Measurements from ENCODE around the gene SOHLH1. TPM values are rescaled to one million over a fixed set of nuclear protein-coding genes. Genes with fewer than 3 reads are reported as not detected.

SOHLH1 gene
- total RNA-seq, 1 experiment from 2014 or later, result not detected

DNA sequence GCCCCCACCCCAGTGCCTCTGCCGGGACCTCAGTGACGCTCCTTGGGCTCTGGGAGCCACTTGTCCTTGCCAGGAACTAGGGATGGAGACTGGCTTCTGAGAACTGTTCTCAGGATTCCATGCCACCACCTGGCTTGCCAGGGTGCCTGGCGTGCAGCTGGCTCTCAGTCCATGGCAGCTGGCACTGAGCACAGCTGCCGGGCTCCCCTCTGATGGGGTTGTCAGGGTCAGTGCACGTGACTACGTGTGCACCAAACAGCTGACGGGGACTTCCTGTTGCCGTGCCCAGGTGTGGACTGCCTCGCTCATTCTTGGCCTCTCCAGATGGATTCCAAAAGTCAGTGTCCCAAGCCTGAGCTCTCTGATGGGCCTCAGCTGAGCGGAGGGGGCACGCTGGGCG, 12.1 kb upstream of the SOHLH1 start:
- Mint-ChIP-seq H3K4me1 (ENCODE audit: insufficient read depth, unreplicated experiment) (no peaks in the 10 kb centered on the region), H3K9me3 (ENCODE audit: unreplicated experiment) (no peaks in the 10 kb centered on the region), H3K4me3 (ENCODE audit: unreplicated experiment) (no peak overlapping the region), H3K36me3 (ENCODE audit: insufficient read depth, unreplicated experiment) (no peaks in the 10 kb centered on the region), H3K27me3 (ENCODE audit: insufficient read depth, unreplicated experiment) (peaks cover 46% of the 10 kb centered on the region), H3K27ac (ENCODE audit: low read depth, unreplicated experiment) (no peak overlapping the region)
- no peak for TF ChIP-seq CTCF (IDR thresholded peaks at IDR 0.05; ENCODE audit: unreplicated experiment)
- ChIA-PET POLR2A (interaction anchor here (1.0 kb wide), 1 partner anchor 9 kb away, joined by 6 read pairs; no protein-coding TSS in a partner anchor), CTCF (interaction anchor here (0.6 to 1.4 kb wide), 2 partner anchors 9 to 62 kb away, joined by 3 to 7 read pairs; partner anchors contain the start of gene KCNT1)
- no TSS peak for BruUV-seq (replicated peaks)
- intact Hi-C loops (cut with micrococcal nuclease), result no loop called here
- DNase-seq (ENCODE audit: unreplicated experiment), result no peak

DNA sequence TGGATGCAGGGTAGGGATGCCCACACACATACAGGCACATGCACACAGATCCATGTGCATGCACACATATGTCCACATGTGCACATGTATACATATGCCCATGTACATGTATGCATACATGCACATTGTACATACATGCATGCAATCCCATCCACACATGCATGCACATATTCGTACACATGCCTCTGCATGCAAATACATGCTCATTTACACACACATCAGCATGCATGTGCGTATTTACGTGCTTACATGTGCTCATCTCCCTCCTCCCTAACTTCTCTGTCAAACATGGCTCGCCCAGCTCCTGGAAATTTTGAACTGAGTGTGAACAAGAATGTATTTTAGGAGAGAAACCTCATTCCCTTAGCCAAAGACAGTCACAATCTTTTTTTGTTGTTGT, 8.9 kb upstream of the SOHLH1 start:
- ChIA-PET CTCF (no interaction called here), POLR2A (interaction anchor here (0.6 kb wide), 1 partner anchor 12 kb away, joined by 3 read pairs; no protein-coding TSS in a partner anchor)
- H3K36me3 Mint-ChIP-seq (ENCODE audit: insufficient read depth, unreplicated experiment), result no peaks in the 10 kb centered on the region
- H3K4me3 Mint-ChIP-seq (ENCODE audit: unreplicated experiment), result no peak overlapping the region
- DNase-seq (ENCODE audit: unreplicated experiment), result no peak
- no peak overlapping the region for H3K27ac Mint-ChIP-seq (ENCODE audit: low read depth, unreplicated experiment)
- no TSS peak for BruUV-seq (replicated peaks)
- H3K4me1 Mint-ChIP-seq (ENCODE audit: insufficient read depth, unreplicated experiment), result no peaks in the 10 kb centered on the region
- H3K27me3 Mint-ChIP-seq (ENCODE audit: insufficient read depth, unreplicated experiment), result peaks cover 33% of the 10 kb centered on the region
- intact Hi-C loops (cut with micrococcal nuclease), result loop anchor here (10.0 kb wide), 1 partner anchor 103 kb away; no protein-coding TSS in a partner anchor
- no peak for TF ChIP-seq CTCF (IDR thresholded peaks at IDR 0.05; ENCODE audit: unreplicated experiment)
- no peaks in the 10 kb centered on the region for H3K9me3 Mint-ChIP-seq (ENCODE audit: unreplicated experiment)

DNA sequence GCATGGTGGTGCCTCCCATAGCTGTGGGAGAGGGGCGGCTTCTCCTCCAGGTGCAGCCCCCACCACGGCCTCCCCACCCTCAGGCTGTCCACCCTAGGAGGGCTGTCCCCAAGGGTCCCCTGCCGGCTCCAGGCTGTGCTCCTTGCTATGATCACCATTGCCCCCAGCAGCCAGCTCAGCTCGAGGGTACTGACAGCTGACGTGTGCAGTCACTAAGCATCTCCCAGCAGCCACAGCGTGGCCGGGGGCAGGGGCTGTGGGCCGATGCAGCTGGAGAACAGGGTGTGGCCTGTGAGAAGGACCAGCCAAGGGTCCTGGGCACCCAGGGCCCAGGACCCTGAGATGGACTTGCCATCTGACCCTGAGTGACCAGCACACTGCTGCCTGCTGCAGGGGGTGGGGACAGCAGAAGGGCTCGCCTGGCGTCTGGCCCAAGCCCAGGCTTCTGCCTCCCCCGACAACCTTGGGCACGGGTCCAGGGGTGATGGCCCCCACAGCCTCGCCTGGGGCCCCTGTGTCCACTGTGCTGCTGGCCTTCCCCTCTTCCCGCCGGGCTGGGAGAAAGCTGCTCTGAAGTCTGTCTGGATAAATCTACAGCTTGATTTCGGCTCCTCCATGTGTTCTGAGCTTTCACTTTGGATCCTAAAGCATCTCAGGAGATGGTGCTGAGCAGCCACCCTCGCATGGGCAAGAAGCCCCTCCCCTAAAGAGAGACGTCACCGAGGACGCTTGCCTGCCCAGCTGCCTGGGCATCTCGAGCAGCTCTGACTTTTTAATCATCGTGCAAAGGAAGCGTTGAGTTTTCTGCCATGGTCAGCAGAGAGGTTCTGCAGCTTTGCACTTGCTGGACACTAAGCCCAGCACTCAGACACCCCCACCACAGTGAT, 8.2 kb upstream of the SOHLH1 start:
- no peaks in the 10 kb centered on the region for H3K9me3 Mint-ChIP-seq (ENCODE audit: unreplicated experiment)
- ChIA-PET POLR2A (interaction anchor here (0.6 kb wide), 1 partner anchor 13 kb away, joined by 3 read pairs; no protein-coding TSS in a partner anchor), CTCF (no interaction called here)
- no TSS peak for BruUV-seq (replicated peaks)
- H3K4me1 Mint-ChIP-seq (ENCODE audit: insufficient read depth, unreplicated experiment), result no peaks in the 10 kb centered on the region
- H3K27me3 Mint-ChIP-seq (ENCODE audit: insufficient read depth, unreplicated experiment), result peaks cover 33% of the 10 kb centered on the region
- H3K4me3 Mint-ChIP-seq (ENCODE audit: unreplicated experiment), result peak overlapping the region; percentile 22
- no peak for DNase-seq (ENCODE audit: unreplicated experiment)
- H3K27ac Mint-ChIP-seq (ENCODE audit: low read depth, unreplicated experiment), result no peak overlapping the region
- H3K36me3 Mint-ChIP-seq (ENCODE audit: insufficient read depth, unreplicated experiment), result no peaks in the 10 kb centered on the region
- intact Hi-C loops (cut with micrococcal nuclease), result loop anchor here (10.0 kb wide), 1 partner anchor 103 kb away; no protein-coding TSS in a partner anchor
- no peak for TF ChIP-seq CTCF (IDR thresholded peaks at IDR 0.05; ENCODE audit: unreplicated experiment)

GRCh38 chr9:135706288-135706687, 7.0 kb upstream of the SOHLH1 start:
- TF ChIP-seq CTCF (IDR thresholded peaks at IDR 0.05; ENCODE audit: unreplicated experiment), result no peak
- intact Hi-C loops (cut with micrococcal nuclease), result loop anchor here (10.0 kb wide), 1 partner anchor 101 kb away; no protein-coding TSS in a partner anchor
- POLR2A ChIA-PET, result no interaction called here
- Mint-ChIP-seq H3K36me3 (ENCODE audit: insufficient read depth, unreplicated experiment) (no peaks in the 10 kb centered on the region), H3K27ac (ENCODE audit: low read depth, unreplicated experiment) (no peak overlapping the region), H3K4me3 (ENCODE audit: unreplicated experiment) (no peak overlapping the region), H3K27me3 (ENCODE audit: insufficient read depth, unreplicated experiment) (peaks cover 33% of the 10 kb centered on the region), H3K9me3 (ENCODE audit: unreplicated experiment) (no peaks in the 10 kb centered on the region), H3K4me1 (ENCODE audit: insufficient read depth, unreplicated experiment) (no peaks in the 10 kb centered on the region)
- BruUV-seq (replicated peaks), result no TSS peak
- CTCF ChIA-PET, result interaction anchor here (0.6 to 0.8 kb wide), 2 partner anchors 79 to 103 kb away, joined by 3 to 5 read pairs; no protein-coding TSS in a partner anchor
- no peak for DNase-seq (ENCODE audit: unreplicated experiment)
